ENCODE measurements around the gene FGB.
A peak's percentile ranks its signal among the peaks of the same experiment; 100 is the strongest.

DNA sequence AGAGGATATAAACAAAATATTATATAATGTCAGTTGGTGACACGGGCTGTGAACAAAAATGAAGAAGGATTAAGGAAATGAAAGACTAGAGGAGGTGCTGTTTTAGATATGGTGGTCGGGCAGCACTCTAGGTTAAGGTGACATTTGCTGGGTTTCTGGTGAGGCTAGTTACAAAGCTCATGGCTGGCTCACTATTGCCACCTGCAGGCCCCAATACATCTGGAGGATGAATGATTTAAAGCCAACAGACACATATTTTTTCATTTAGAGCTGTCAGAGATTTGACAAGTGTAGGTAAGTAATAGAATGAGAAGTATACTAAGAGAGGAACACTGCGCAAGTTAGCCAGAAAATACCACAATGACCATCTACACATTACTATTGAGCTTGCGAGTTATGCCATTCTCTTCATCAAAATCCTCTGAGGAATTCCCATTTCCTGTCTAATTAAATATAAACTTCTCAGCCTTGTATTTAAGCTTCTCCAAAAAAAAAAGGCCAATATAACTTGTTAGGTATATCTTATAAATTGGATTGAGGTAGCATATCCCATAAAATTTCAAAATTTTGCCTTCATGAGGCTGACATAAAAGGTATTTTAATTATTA, 56.0 kb downstream of the FGB start:
- TF ChIP-seq CEBPB (IDR thresholded peaks at IDR 0.05), result no peak
- no peak for TF ChIP-seq CBX2 (IDR thresholded peaks at IDR 0.05; ENCODE audit: borderline replicate concordance, low read depth)
- TF ChIP-seq SMC3 (IDR thresholded peaks at IDR 0.05), result peak; percentile 98
- TF ChIP-seq CTCF (IDR thresholded peaks at IDR 0.05), result peak; percentile 81
- no peak for TF ChIP-seq EP300 (IDR thresholded peaks at IDR 0.05)
- TF ChIP-seq POLR2A (IDR thresholded peaks at IDR 0.05; ENCODE audit: low read length), result no peak
- TF ChIP-seq HES2 (IDR thresholded peaks at IDR 0.05), result no peak

Data from A549 (cell line).